Measurements from ENCODE around the gene YTHDF1. TPM values are rescaled to one million over a fixed set of nuclear protein-coding genes. Genes with fewer than 3 reads are reported as not detected.

The YTHDF1 gene
- total RNA-seq, 4 donors from 2014 or later: 17.9 to 32.1 (median 29.7) TPM

DNA sequence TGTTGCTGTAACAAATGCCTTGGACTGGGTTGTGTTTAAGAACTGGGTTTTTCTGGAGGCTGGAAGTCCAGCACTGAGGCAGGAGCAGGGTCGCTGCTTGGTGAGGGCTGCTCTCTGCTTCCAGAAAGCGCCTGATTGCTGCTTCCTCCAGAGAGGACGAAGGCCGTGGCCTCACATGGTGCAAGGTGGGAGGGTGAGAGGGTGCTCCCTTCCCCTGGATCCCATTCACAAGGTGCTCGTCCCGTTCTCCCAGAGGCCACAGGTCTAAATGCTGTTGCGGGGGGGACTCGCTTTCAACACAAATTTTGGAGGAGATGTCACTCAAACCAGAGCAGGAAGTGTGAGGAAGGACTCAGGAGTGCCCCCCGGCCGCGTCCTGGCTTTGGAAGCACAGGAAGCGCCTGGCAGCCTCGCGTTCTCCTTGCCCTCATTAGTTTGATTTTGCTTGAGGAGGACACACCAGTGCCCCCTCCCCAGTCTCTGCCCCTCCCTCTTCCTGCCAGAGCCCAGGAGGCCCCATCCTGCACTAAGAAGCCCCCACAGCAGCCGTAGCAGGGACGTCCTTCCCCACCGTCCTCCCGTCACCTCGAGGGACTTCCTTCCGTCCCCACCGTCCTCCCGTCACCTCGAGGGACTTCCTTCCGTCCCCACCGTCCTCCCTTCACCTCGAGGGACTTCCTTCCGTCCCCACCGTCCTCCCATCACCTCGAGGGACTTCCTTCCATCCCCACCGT lies 46.0 kb upstream of the YTHDF1 start:
- no peak overlapping the region for H3K4me3 ChIP-seq
- no peak overlapping the region for H3K27ac ChIP-seq (replicated peaks in 1 of 4)
- H3K36me3 ChIP-seq: no peaks in the 10 kb centered on the region
- no peaks in the 10 kb centered on the region for H3K4me1 ChIP-seq
- DNase-seq (ENCODE audit: extremely low spot score): no peak
- peaks cover 0 to 86% (median 0%) of the 10 kb centered on the region in 4 donors for H3K27me3 ChIP-seq
- WGBS: 54% methylated on average over 30 of the region's 30 CpGs
- H3K9me3 ChIP-seq: no peaks in the 10 kb centered on the region
- intact Hi-C loops (cut with DNase I): no loop called here
- no peak for TF ChIP-seq EP300 (IDR thresholded peaks at IDR 0.05)
- no peak for TF ChIP-seq POLR2A (IDR thresholded peaks at IDR 0.05; ENCODE audit: low read depth)
- TF ChIP-seq, protein P1, sequence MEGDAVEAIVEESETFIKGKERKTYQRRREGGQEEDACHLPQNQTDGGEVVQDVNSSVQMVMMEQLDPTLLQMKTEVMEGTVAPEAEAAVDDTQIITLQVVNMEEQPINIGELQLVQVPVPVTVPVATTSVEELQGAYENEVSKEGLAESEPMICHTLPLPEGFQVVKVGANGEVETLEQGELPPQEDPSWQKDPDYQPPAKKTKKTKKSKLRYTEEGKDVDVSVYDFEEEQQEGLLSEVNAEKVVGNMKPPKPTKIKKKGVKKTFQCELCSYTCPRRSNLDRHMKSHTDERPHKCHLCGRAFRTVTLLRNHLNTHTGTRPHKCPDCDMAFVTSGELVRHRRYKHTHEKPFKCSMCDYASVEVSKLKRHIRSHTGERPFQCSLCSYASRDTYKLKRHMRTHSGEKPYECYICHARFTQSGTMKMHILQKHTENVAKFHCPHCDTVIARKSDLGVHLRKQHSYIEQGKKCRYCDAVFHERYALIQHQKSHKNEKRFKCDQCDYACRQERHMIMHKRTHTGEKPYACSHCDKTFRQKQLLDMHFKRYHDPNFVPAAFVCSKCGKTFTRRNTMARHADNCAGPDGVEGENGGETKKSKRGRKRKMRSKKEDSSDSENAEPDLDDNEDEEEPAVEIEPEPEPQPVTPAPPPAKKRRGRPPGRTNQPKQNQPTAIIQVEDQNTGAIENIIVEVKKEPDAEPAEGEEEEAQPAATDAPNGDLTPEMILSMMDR (IDR thresholded peaks at IDR 0.05): no peak
- TF ChIP-seq POLR2AphosphoS5 (IDR thresholded peaks at IDR 0.05): no peak

DNA sequence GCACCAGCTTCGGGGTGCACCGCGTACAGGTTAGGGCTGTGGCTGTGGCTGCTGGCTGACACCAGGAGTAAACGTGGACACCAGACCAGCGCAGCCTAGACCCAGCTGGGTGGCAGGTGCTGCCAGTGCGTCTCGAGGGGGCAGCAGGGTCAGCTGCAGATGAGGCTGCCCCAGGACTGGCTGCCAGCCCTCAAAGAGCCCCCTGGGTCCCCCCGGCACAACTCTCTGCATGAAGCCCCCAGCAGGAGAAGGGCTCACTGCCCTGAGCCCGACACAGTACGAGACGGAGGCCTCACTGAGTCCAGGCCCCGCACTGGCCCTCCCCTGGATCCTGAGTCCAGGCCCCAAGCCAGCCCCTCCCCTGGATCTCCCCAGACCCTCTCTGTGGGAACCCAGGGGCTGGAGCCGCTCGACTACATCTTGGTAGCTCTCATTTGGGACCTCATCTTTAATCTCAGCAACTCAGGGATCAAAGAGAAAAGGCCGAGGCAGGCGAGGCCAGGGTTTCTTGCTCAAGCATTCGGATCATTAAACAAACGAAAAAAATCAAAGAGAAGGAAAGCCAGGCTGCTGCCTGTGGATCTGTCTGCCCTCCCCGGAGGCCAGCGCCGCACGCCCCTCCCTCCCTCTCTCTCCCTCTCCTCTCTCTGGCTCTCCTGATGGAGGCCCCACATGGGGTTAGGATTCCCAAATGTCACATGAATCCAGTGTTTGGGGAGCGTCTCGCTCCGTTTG lies 45.3 kb upstream of the YTHDF1 start:
- intact Hi-C loops (cut with DNase I): no loop called here
- 36% methylated on average over 15 of the region's 25 CpGs for WGBS
- TF ChIP-seq POLR2AphosphoS5 (IDR thresholded peaks at IDR 0.05) (no peak), EP300 (IDR thresholded peaks at IDR 0.05) (no peak), POLR2A (IDR thresholded peaks at IDR 0.05; ENCODE audit: low read depth) (no peak)
- TF ChIP-seq, protein P1 (IDR thresholded peaks at IDR 0.05): no peak
- no peaks in the 10 kb centered on the region for H3K36me3 ChIP-seq
- H3K4me1 ChIP-seq: no peaks in the 10 kb centered on the region
- no peak for DNase-seq (ENCODE audit: extremely low spot score)
- peaks cover 0 to 87% (median 0%) of the 10 kb centered on the region in 4 donors for H3K27me3 ChIP-seq
- H3K9me3 ChIP-seq: no peaks in the 10 kb centered on the region
- no peak overlapping the region for H3K27ac ChIP-seq (replicated peaks in 1 of 4)
- no peak overlapping the region for H3K4me3 ChIP-seq

DNA sequence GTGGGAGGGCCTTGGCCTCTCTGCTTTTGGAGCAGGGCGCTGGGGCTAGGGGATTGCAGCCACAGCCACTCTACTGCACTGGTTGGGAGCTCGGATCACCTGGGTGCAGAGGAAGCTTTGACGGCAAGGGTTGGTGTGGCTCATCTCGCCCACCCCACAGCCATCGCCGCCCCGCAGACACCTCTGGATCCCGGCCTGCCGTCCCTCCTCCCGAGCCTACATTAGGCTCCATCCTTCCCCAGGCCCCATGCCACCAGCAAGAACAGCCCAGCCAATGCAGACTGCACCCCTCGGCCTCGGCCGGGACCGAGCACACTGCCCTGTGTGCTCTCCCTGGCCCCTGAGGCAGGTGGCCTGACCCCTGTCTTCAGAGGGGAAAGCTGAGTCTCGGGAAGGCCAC lies 44.6 kb upstream of the YTHDF1 start:
- no peaks in the 10 kb centered on the region for H3K4me1 ChIP-seq
- no peaks in the 10 kb centered on the region for H3K36me3 ChIP-seq
- H3K27ac ChIP-seq (replicated peaks in 1 of 4): no peak overlapping the region
- peaks cover 0 to 87% (median under 1%) of the 10 kb centered on the region in 4 donors for H3K27me3 ChIP-seq
- intact Hi-C loops (cut with DNase I): no loop called here
- DNase-seq (ENCODE audit: extremely low spot score): no peak
- no peak overlapping the region for H3K4me3 ChIP-seq
- no peaks in the 10 kb centered on the region for H3K9me3 ChIP-seq
- 83% methylated on average over 14 of the region's 15 CpGs for WGBS
- TF ChIP-seq EP300 (IDR thresholded peaks at IDR 0.05) (no peak), POLR2AphosphoS5 (IDR thresholded peaks at IDR 0.05) (no peak), POLR2A (IDR thresholded peaks at IDR 0.05; ENCODE audit: low read depth) (no peak)
- TF ChIP-seq, protein P1 (IDR thresholded peaks at IDR 0.05): no peak

DNA sequence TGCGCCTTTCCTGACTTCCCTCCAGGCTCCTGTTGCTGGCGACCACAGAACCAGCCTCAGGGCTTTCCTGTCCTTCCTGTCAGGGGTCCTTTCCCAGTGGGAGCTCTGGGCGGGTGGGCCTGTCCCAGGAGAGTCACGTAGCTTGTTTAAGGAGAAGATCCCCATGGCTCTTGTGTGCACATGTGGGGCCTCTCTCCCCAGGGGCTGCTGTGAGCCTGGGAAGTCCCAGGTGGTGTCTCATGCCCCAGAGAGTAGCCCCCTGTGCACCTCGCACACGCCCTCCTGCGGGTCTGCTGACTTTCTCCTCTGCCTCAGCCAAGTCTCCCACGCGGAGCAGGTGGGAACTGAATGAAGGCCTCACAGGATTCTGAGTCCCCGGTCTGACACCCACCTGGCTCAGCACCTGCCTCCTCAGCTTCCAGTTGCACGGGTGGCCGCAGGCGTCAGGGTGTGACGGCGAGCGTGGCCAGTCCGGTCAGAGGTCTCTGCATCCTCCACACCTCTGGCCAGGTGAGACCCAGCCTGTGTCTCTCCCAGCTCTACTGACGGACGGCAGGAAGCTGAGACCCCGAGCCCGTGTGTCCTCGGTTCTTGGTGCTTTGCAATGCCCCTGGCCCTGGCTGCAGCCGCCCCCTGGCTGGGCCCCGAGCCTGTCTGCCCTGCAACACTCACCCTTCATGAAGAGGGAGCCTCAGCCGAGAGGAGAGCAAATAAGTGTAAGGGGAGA lies 44.0 kb upstream of the YTHDF1 start:
- intact Hi-C loops (cut with DNase I): no loop called here
- Histone ChIP-seq H3K4me1 (peaks cover 0 to 2% (median under 1%) of the 10 kb centered on the region in 4 donors), H3K27ac (replicated peaks in 1 of 4) (no peak overlapping the region), H3K9me3 (no peaks in the 10 kb centered on the region), H3K36me3 (no peaks in the 10 kb centered on the region), H3K4me3 (no peak overlapping the region), H3K27me3 (peaks cover 0 to 87% (median 6%) of the 10 kb centered on the region in 4 donors)
- no peak for TF ChIP-seq EP300 (IDR thresholded peaks at IDR 0.05)
- no peak for TF ChIP-seq POLR2AphosphoS5 (IDR thresholded peaks at IDR 0.05)
- no peak for TF ChIP-seq POLR2A (IDR thresholded peaks at IDR 0.05; ENCODE audit: low read depth)
- DNase-seq (ENCODE audit: extremely low spot score): no peak
- 70% methylated on average over 14 of the region's 25 CpGs for WGBS

DNA sequence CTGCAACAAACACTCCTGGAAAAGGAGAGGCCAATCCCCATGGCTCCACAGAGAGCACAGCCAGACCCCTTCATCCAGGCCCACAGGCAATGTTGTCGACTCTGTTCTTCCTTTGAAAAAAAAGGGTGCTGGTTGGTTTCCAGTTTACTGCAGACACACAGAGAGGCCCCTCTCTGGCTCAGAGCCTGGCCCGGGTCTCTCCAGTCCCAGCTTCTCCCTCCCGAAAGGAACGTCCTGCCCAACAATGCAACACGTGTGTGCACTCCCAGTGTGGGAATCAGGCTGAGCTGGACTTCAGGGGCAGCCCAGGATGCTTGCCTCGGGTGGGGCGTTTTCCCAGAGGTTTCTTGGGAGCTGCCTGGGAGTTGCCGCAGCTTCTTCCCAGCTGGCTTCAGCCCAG lies 42.9 kb upstream of the YTHDF1 start:
- intact Hi-C loops (cut with DNase I): no loop called here
- WGBS: 32% methylated on average over 8 of the region's 8 CpGs
- H3K36me3 ChIP-seq: no peaks in the 10 kb centered on the region
- no peak overlapping the region for H3K27ac ChIP-seq (replicated peaks in 1 of 4)
- DNase-seq (ENCODE audit: extremely low spot score): no peak
- TF ChIP-seq EP300 (IDR thresholded peaks at IDR 0.05) (no peak), POLR2AphosphoS5 (IDR thresholded peaks at IDR 0.05) (no peak), POLR2A (IDR thresholded peaks at IDR 0.05; ENCODE audit: low read depth) (no peak)
- TF ChIP-seq, protein P1 (IDR thresholded peaks at IDR 0.05): no peak
- peaks cover 10 to 13% (median 12%) of the 10 kb centered on the region in 4 donors for H3K4me1 ChIP-seq
- peaks cover 0 to 87% (median 16%) of the 10 kb centered on the region in 4 donors for H3K27me3 ChIP-seq
- no peak overlapping the region for H3K4me3 ChIP-seq
- H3K9me3 ChIP-seq: no peaks in the 10 kb centered on the region

All from esophagus muscularis mucosa (tissue), 4 donors.